ENCODE data around the gene MAST4.

Gene MAST4

DNA sequence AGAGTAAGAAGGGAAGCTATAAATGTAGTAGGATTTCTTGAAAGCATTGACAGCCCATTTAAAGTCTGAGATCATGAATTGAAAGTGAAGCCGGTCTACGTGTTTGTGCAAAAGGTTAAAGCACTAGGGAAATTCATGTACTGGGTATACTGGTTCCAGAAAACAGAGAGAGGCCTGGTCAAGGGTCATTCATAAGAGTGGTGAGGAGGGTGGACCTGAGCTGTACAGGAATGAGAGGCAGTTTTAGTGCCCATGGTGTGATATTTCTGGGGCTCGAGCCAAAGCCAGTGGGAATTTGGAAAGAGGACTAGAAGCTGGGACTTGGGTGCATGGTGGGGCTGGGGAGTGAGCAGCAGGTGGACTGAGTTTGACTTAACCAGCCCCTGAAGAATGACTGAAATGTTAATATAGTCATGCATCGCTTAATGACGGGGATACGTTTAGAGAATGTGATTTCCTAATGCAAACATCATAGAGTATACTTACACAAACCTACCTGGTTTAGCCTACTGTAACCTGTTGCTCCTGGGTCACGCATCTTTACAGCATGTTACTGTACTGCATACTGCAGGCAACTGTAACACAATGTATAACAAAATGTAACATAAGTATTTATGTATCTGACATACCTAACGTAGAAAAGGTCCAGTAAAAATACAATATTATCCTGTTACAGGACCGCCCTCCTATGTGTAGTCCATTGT is 173.0 kb downstream of the MAST4 start:
- TF ChIP-seq, protein P1, sequence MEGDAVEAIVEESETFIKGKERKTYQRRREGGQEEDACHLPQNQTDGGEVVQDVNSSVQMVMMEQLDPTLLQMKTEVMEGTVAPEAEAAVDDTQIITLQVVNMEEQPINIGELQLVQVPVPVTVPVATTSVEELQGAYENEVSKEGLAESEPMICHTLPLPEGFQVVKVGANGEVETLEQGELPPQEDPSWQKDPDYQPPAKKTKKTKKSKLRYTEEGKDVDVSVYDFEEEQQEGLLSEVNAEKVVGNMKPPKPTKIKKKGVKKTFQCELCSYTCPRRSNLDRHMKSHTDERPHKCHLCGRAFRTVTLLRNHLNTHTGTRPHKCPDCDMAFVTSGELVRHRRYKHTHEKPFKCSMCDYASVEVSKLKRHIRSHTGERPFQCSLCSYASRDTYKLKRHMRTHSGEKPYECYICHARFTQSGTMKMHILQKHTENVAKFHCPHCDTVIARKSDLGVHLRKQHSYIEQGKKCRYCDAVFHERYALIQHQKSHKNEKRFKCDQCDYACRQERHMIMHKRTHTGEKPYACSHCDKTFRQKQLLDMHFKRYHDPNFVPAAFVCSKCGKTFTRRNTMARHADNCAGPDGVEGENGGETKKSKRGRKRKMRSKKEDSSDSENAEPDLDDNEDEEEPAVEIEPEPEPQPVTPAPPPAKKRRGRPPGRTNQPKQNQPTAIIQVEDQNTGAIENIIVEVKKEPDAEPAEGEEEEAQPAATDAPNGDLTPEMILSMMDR (conservative IDR thresholded peaks at IDR 0.05; ENCODE audit: low read depth, low read length): no peak
- H3K4me3 ChIP-seq (ENCODE audit: low read depth, low read length): no peak overlapping the region
- no peak for DNase-seq (ENCODE audit: low read depth)

DNA sequence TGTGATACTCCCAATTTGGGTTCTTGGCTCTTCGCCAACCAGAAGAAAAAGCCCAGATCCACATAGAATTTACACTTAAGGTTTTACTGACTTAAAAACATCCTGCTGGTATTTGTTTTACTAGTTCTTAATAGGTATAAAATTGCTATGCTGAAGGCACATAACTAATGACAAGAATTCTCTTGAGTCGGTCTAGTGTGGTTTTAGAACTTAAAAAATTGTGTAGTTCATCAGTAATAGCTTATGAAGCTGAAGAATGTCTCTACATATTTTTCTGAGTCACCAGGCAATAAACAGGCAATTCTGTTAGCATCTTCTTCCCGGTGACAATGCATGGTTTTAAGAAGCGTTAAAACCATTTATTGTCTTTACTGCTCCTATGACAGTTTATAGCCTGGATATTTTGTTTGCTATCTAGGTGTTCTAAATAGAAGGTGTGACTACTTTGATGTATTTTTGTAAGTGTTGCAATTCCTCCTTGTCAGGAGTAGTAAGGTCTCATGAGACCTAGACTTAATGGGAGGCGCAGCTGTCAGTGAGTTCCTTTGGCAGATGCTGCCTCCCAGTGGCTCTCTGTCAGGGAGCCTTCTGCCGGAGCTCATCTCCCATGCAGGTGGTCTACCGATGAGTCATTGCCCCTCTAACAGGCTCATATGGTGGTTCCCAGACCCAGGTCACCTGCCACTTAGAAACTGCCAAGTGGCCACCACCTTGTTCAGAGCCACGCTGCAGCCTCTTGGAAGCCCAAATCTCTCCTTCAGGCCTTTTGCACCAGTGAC is 173.8 kb downstream of the MAST4 start:
- TF ChIP-seq, protein P1 (conservative IDR thresholded peaks at IDR 0.05; ENCODE audit: low read depth, low read length): peak; percentile 40
- peak; percentile 31 for DNase-seq (ENCODE audit: low read depth)
- no peak overlapping the region for H3K4me3 ChIP-seq (ENCODE audit: low read depth, low read length)

DNA sequence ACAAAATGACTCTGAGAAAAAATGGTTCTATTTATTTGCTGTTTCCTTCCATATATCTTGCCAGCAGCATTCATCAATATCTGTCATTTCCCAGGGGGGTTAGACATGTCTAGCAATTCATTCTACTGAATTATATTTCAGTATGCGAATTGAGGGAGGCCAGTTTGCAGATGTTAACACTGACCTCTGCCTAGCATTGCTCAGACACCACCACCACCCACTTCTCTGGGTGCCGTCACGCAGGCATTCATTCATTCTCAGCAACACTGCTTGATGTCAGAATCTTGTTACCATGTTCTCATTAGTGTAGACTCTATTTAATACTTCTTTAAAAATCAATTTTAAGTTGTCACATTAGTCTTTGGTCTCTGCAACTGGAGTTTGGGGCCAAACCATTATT is 181.7 kb downstream of the MAST4 start:
- DNase-seq (ENCODE audit: low read depth): no peak
- TF ChIP-seq, protein P1 (conservative IDR thresholded peaks at IDR 0.05; ENCODE audit: low read depth, low read length): no peak
- no peak overlapping the region for H3K4me3 ChIP-seq (ENCODE audit: low read depth, low read length)

DNA sequence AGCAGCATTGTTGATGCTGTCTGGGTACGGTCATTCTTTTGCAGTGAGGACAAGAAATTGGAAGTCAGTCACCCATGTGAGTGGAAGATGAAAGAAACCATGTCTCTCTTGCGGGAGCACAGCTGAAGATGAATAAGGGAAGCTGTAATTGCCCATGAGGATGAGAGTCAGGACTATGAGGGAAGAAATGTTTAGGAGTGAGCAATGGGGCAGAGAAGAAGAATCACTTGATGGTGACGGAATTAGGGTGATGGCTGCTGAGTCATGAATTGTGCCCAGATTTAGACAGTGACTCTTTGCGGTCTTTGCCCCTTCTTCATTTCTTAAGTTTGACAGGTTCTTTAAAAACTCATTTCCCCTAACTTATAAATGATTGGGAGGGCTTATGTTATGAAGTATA is 183.3 kb downstream of the MAST4 start:
- no peak overlapping the region for H3K4me3 ChIP-seq (ENCODE audit: low read depth, low read length)
- TF ChIP-seq, protein P1 (conservative IDR thresholded peaks at IDR 0.05; ENCODE audit: low read depth, low read length): no peak
- no peak for DNase-seq (ENCODE audit: low read depth)

DNA sequence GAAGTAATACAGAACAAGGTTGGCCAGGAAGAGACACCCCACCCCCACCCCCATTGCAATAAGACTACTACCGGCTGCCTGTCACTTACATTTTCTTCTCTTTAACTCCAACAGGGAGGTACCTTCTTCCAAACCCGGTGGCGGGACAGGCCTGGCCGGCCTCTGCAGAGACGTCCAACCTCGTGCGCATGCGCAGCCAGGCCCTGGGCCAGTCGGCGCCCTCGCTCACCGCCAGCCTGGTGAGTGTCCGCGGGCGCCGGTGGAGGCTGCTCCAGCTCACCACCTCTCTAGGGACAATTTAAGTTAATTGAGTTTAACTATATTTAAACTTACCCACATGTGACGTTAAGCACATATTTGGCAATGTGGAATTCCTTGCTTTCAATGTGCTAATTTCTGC is 192.4 kb downstream of the MAST4 start:
- TF ChIP-seq, protein P1 (conservative IDR thresholded peaks at IDR 0.05; ENCODE audit: low read depth, low read length): no peak
- DNase-seq (ENCODE audit: low read depth): no peak
- H3K4me3 ChIP-seq (ENCODE audit: low read depth, low read length): no peak overlapping the region

DNA sequence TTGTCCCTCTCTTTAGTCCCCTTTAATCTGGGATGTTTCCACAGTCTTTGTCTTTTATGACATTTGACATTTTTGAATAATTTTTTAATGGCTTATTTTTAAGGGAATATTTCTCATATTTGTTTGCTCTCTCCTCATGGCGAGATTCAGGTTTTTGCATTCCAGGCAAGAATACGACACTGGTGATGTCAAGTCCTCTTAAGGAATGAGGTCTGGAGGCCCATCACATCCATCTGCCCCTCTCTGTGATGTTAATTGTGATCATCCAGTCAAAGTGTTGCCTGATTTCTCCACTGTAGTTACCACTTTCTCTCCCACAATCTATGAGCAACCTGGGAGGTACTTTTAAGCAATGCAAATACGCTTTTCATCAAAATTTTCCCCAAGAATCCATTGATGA is 193.2 kb downstream of the MAST4 start:
- TF ChIP-seq, protein P1 (conservative IDR thresholded peaks at IDR 0.05; ENCODE audit: low read depth, low read length): no peak
- no peak overlapping the region for H3K4me3 ChIP-seq (ENCODE audit: low read depth, low read length)
- DNase-seq (ENCODE audit: low read depth): no peak

Data from choroid plexus epithelial cell (primary cell).